Stomach (tissue), 4 donors: ENCODE results near the gene DCC.

ENCODE experiments used
- CTCF ChIP-seq, 7 experiments: fragments of 450-650 bp in 4 of 7; fragments of 200-600 bp in 3 of 7; sonication (generic) in 3 of 7; IDR thresholded peaks; one replicate each; pipeline ENCODE4 v1.5.1; 2016 to 2019; ENCODE audit warnings: antibody characterized with exemption in 7 of 7, control low read depth in 2 of 7, mild to moderate bottlenecking in 1 of 7
- EP300 ChIP-seq: sonication (generic); formaldehyde crosslinking; IDR thresholded peaks from one replicate; pipeline ENCODE4 v1.6.1; 2017; ENCODE audit warnings: antibody characterized with exemption

GRCh38 chr18:52546686-52547346 lies 206.8 kb downstream of the DCC start:
- TF ChIP-seq CTCF (IDR thresholded peaks at IDR 0.05) (no peak), EP300 (no peak)
